HepG2 (cell line): ENCODE measurements around the gene FSIP1. TPM values are rescaled to one million over a fixed set of nuclear protein-coding genes. Genes with fewer than 3 reads are reported as not detected.

ENCODE experiments used
- ATAC-seq: fragments of 200-7000 bp; cut with Tn5 transposase; 3 replicates; pipeline ENCODE4 v1.9.1; 2020; ENCODE audit warnings: mild to moderate bottlenecking, moderate library complexity
- BruUV-seq: library from RNA; stranded (reverse); fragments of 400-500 nt; replicated peaks from 2 replicates; lab custom pipeline; 2021; lab: Mats Ljungman, UMichigan
- CTCF ChIA-PET: fragments of 300-600 bp; formaldehyde crosslinking; extraction: SDS; loops from one replicate; lab custom pipeline; 2021; ENCODE audit warnings: low total read pairs, inconsistent platforms, low intra/inter-chr PET ratio; lab: Yijun Ruan, JAX
- POLR2A ChIA-PET: fragments of 350-600 bp; sonication (Branson Sonifier 250); formaldehyde crosslinking; loops from one replicate; lab custom pipeline; 2020; ENCODE audit warnings: antibody characterized with exemption, inconsistent platforms; lab: Yijun Ruan, JAX
- DNase-seq: peaks from one replicate; pipeline ENCODE4 v3.0.0-alpha.2; 2015; ENCODE audit warnings: low spot score
- FAIRE-seq: peaks from 3 replicates; lab custom pipeline; 2011; peaks lifted over from hg19 to GRCh38; lab: Jason Lieb, UNC
- H2AFZ ChIP-seq: one replicate; pipeline ENCODE4 v1.6.1; 2011; ENCODE audit warnings: low read length, inconsistent platforms
- H3K27ac ChIP-seq: fragments of 300-600 bp; 3 replicates; pipeline ENCODE4 v1.8.0; 2011; ENCODE audit warnings: mixed run types, mild to moderate bottlenecking, mixed read lengths, low read length, inconsistent platforms; ENCODE audit not compliant: insufficient read depth; ENCODE audit errors: extremely low read length
- H3K27me3 ChIP-seq, 2 experiments: fragments of 200-600 bp in 1 of 2; 2 replicates in 1 of 2; 3 replicates in 1 of 2; pipeline versions ENCODE4 v1.6.0 to v1.8.0; 2011; ENCODE audit warnings: low read length in 2 of 2, mild to moderate bottlenecking in 2 of 2, moderate library complexity in 2 of 2, inconsistent platforms in 1 of 2; ENCODE audit not compliant: insufficient read depth in 2 of 2, control insufficient read depth in 1 of 2
- H3K36me3 ChIP-seq, 2 experiments: fragments of 200-600 bp in 1 of 2; replicated peaks in 1 of 2; 2 replicates in 1 of 2; 3 replicates in 1 of 2; pipeline versions ENCODE4 v1.5.1 to v1.8.0; 2011; ENCODE audit warnings: low read length in 2 of 2, inconsistent platforms in 1 of 2; ENCODE audit not compliant: insufficient read depth in 2 of 2, control insufficient read depth in 1 of 2
- H3K4me1 ChIP-seq: 2 replicates; pipeline ENCODE4 v1.5.1; 2012; ENCODE audit warnings: low read length, inconsistent platforms; ENCODE audit not compliant: insufficient read depth
- H3K4me2 ChIP-seq: 2 replicates; pipeline ENCODE4 v1.6.0; 2011; ENCODE audit warnings: low read depth, low read length, inconsistent platforms
- H3K4me3 ChIP-seq, 3 experiments: fragments of 200-600 bp in 1 of 3; sonication (generic), shearing (Covaris generic) in 1 of 3; replicated peaks in 1 of 3; 2 replicates each; pipeline ENCODE4 v1.5.1; 2011 to 2016; ENCODE audit warnings: low read length in 3 of 3, inconsistent platforms in 2 of 3, low read depth in 2 of 3, mild to moderate bottlenecking in 2 of 3, control low read depth in 1 of 3, mixed read lengths in 1 of 3; ENCODE audit not compliant: insufficient read depth in 1 of 3
- H3K79me2 ChIP-seq: one replicate; pipeline ENCODE4 v1.6.1; 2011; ENCODE audit warnings: low read length, inconsistent platforms; ENCODE audit not compliant: insufficient read depth
- H3K9ac ChIP-seq: 2 replicates; pipeline ENCODE4 v1.6.0; 2011; ENCODE audit warnings: mild to moderate bottlenecking, low read depth, low read length, inconsistent platforms; ENCODE audit not compliant: insufficient read depth
- H3K9me3 ChIP-seq: 2 replicates; pipeline ENCODE4 v1.5.1; 2012; ENCODE audit warnings: mild to moderate bottlenecking, low read length
- H4K20me1 ChIP-seq: 2 replicates; pipeline ENCODE4 v1.6.0; 2011; ENCODE audit warnings: inconsistent platforms, mild to moderate bottlenecking, low read length, moderate library complexity; ENCODE audit not compliant: insufficient read depth
- AKNA ChIP-seq: sonication (generic); formaldehyde crosslinking; IDR thresholded peaks from 2 replicates; pipeline ENCODE4 v1.4.0; 2020; ENCODE audit warnings: missing genetic modification reagents, borderline replicate concordance
- ATF2 ChIP-seq: sonication (generic); formaldehyde crosslinking; IDR thresholded peaks from 2 replicates; pipeline ENCODE4 v1.4.0; 2020; ENCODE audit warnings: missing genetic modification reagents
- MED1 ChIP-seq: sonication (generic); formaldehyde crosslinking; IDR thresholded peaks from 2 replicates; pipeline ENCODE4 v1.4.0; 2020; ENCODE audit warnings: missing genetic modification reagents
- MYC ChIP-seq: sonication (generic); formaldehyde crosslinking; IDR thresholded peaks from 2 replicates; pipeline ENCODE4 v1.9.0; 2021; ENCODE audit warnings: missing genetic modification reagents, borderline replicate concordance
- NONO ChIP-seq, 2 experiments: fragments of 450-650 bp in 1 of 2; sonication (generic) in 1 of 2; formaldehyde crosslinking in 1 of 2; IDR thresholded peaks in 1 of 2; conservative IDR thresholded peaks in 1 of 2; 2 replicates each; pipeline versions ENCODE4 v1.6.1 to v1.8.0; 2017 to 2022; ENCODE audit warnings: mild to moderate bottlenecking in 1 of 2, missing genetic modification reagents in 1 of 2, moderate library complexity in 1 of 2
- PBX2 ChIP-seq: IDR thresholded peaks from 2 replicates; pipeline ENCODE4 v1.6.1; 2016; ENCODE audit warnings: control low read depth
- PRDM4 ChIP-seq: sonication (generic); formaldehyde crosslinking; IDR thresholded peaks from 2 replicates; pipeline ENCODE4 v1.9.0; 2021; ENCODE audit warnings: missing genetic modification reagents, borderline replicate concordance
- SETDB1 ChIP-seq: sonication (generic); formaldehyde crosslinking; IDR thresholded peaks from 2 replicates; pipeline ENCODE4 v1.5.1; 2020; ENCODE audit warnings: missing genetic modification reagents, mild to moderate bottlenecking, borderline replicate concordance
- SP2 ChIP-seq: sonication (generic); formaldehyde crosslinking; IDR thresholded peaks from 2 replicates; pipeline ENCODE4 v1.5.1; 2020; ENCODE audit warnings: mild to moderate bottlenecking, missing genetic modification reagents
- TCF7 ChIP-seq: sonication (generic); IDR thresholded peaks from 2 replicates; pipeline ENCODE4 v1.6.1; 2016; ENCODE audit warnings: antibody characterized with exemption, low read depth
- YEATS4 ChIP-seq: sonication (generic); formaldehyde crosslinking; IDR thresholded peaks from 2 replicates; pipeline ENCODE4 v1.4.0; 2020; ENCODE audit warnings: missing genetic modification reagents, borderline replicate concordance
- ZNF207 ChIP-seq: fragments of 450-650 bp; IDR thresholded peaks from 2 replicates; pipeline ENCODE4 v1.6.1; 2016; ENCODE audit warnings: antibody characterized with exemption, borderline replicate concordance
- ZNF337 ChIP-seq: sonication (generic); formaldehyde crosslinking; IDR thresholded peaks from 2 replicates; pipeline ENCODE4 v1.5.1; 2020; ENCODE audit warnings: missing genetic modification reagents, low read depth, mild to moderate bottlenecking, borderline replicate concordance
- ZNF619 ChIP-seq: sonication (generic); formaldehyde crosslinking; IDR thresholded peaks from 2 replicates; pipeline ENCODE4 v1.4.0; 2020; ENCODE audit warnings: mild to moderate bottlenecking, missing genetic modification reagents
- ZNF703 ChIP-seq: sonication (generic); formaldehyde crosslinking; IDR thresholded peaks from 2 replicates; pipeline ENCODE4 v1.5.1; 2020; ENCODE audit warnings: missing genetic modification reagents, mild to moderate bottlenecking, moderate library complexity, borderline replicate concordance
- WGBS: methylation state at CpG from one replicate; pipeline ENCODE4 v1.1.6; 2017; ENCODE audit warnings: low lambda C conversion rate; 5-methylcytosine and 5-hydroxymethylcytosine counted together
- in situ Hi-C: cut with HindIII; loops from 2 replicates; pipeline ENCODE4 v1.10.0; 2017; ENCODE audit warnings: low pct_unique_long_range_greater_than_20kb; ENCODE audit not compliant: extremely low pct_ligation_motif_present
- intact Hi-C: fragments of 100-400 bp; cut with micrococcal nuclease; formaldehyde crosslinking; loops from one replicate; pipeline ENCODE4 v1.10.0; 2022; ENCODE audit not compliant: unreplicated experiment
- polyA plus RNA-seq, 8 experiments: library from polyadenylated mRNA; depleted of rRNA in 3 of 8; stranded (reverse) in 7 of 8; unstranded in 1 of 8; fragments of >200 nt; fragmentation: Illumina TruSeq in 4 of 8; extraction: Trizol in 4 of 8; gene quantifications; 2 replicates each; pipeline versions ENCODE4 v1.2.1 to v1.2.3, GENCODE V29; 2011 to 2016; ENCODE audit warnings: low read depth in 4 of 8, missing spikeins in 1 of 8, mixed read lengths in 1 of 8; ENCODE audit not compliant: insufficient read depth in 1 of 8
- total RNA-seq, 5 experiments: library from RNA; depleted of rRNA; stranded (reverse); fragments of >200 nt; fragmentation: Illumina TruSeq; extraction: Trizol; gene quantifications; 2 replicates each; pipeline ENCODE4 v1.2.3, GENCODE V29; 2016; ENCODE audit warnings: low read depth in 1 of 5

Gene FSIP1
- total and polyA plus RNA-seq, 2 of the 13 experiments (the other 11 are each of a cell fraction or from before 2014, with no cell fraction given) = 0.18 TPM; not detected in 1

- no peaks in the 10 kb centered on the region; a peak in 1 of 5 replicates for H3K27me3 ChIP-seq
- no peaks in the 10 kb centered on the region for H3K36me3 ChIP-seq
- POLR2A ChIA-PET = no interaction called here
- H4K20me1 ChIP-seq = no peaks in the 10 kb centered on the region
- no peaks in the 10 kb centered on the region for H3K79me2 ChIP-seq
- no peak overlapping the region for H3K4me3 ChIP-seq
- CTCF ChIA-PET = no interaction called here
- H3K9ac ChIP-seq = no peak overlapping the region
- no peak for DNase-seq
- in situ Hi-C loops = no loop called here
- BruUV-seq = no TSS peak
- 15% methylated on average over 2 of the region's 2 CpGs for WGBS
- no peak overlapping the region for H2AFZ ChIP-seq
- H3K4me2 ChIP-seq = no peak overlapping the region
- intact Hi-C loops = no loop called here
- no peak for FAIRE-seq
- no peaks in the 10 kb centered on the region for H3K9me3 ChIP-seq
- no peaks in the 10 kb centered on the region for H3K4me1 ChIP-seq
- H3K27ac ChIP-seq = no peak overlapping the region
- no peak for ATAC-seq
- TF ChIP-seq PRDM4 (CRISPR knock-in tag) = no peak
- no peak for TF ChIP-seq ATF2
- TF ChIP-seq SETDB1 (CRISPR knock-in tag) = no peak
- no peak for TF ChIP-seq ZNF703 (CRISPR knock-in tag)
- TF ChIP-seq YEATS4 (CRISPR knock-in tag) = no peak
- TF ChIP-seq MED1 (CRISPR knock-in tag) = no peak
- no peak for TF ChIP-seq MYC
- TF ChIP-seq SP2 (CRISPR knock-in tag) = no peak
- TF ChIP-seq ZNF619 (CRISPR knock-in tag) = no peak
- no peak for TF ChIP-seq PBX2 (CRISPR knock-in tag)
- TF ChIP-seq AKNA = no peak
- TF ChIP-seq ZNF337 (CRISPR knock-in tag) = no peak
- no peak for TF ChIP-seq TCF7
- TF ChIP-seq ZNF207 = no peak
- TF ChIP-seq NONO (IDR thresholded peaks at IDR 0.05) = no peak
- no peak for TF ChIP-seq NONO (CRISPR knock-in tag; conservative IDR thresholded peaks at IDR 0.05)
Measured at GRCh38 chr15:39682366-39682765, 100.3 kb downstream of the FSIP1 start.
